GM19025 (cell line): ENCODE results near the gene CNGA3.

Source experiments
- ATAC-seq: cut with Tn5 transposase; IDR thresholded peaks from one replicate; pipeline ENCODE4 v1.9.1; 2021; ENCODE audit warnings: mild to moderate bottlenecking, low read depth, moderate library complexity; ENCODE audit not compliant: unreplicated experiment

The CNGA3 gene

DNA sequence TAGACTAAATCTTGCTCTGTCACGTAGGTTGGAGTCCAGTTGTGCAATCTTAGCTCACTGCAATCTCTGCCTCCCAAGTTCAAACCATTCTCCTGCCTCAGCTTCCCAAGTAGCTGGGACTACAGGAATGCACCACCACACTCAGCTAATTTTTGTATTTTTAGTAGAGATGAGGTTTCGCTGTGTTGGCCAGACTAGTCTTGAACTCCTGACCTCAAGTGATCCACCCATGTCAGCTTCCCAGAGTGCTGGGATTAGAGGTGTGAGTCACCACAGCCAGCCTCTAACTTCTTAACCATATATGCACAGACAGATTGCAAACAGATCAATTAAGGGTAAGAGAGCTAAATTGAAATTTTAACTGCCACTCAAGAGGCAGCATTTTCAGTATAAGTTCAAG, 22.1 kb upstream of the CNGA3 start:
- no peak for ATAC-seq

DNA sequence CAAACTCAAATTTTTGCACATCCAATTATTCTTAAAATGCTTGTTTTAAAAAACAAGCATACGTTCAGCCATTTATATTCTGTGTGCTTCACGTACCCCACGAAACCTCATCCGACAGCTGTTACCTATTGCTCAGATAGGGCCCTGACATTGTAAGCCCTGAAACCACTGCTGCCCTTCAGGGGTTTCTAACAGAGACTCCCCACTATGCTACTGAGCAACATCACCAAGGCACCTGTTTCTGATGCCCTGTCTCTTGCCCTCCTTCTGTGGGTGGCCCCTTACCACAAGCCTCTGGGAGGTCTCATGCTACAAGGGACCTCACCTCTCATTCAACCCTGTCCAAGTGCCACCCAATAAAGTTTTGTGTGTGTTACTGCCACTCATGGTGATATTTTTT, 18.5 kb upstream of the CNGA3 start:
- no peak for ATAC-seq

DNA sequence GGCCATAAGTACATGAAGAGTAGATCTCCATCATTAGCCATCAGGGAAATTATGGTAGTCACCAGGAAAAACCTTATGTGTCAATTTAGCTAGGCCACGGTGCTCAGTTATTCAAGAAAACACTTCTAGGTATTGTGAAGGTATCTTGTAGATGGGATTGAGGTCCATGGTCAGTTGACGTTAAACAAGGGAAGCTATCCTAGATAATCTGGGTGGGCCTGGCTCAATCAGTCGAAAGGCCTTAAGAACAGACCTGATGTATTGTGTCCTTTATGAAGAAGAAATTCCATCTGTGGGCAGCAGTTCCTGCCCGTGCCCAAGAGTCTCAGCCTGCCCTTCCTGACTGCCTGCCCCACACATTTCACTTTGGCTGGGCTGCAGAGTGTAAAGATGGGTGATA, 16.7 kb upstream of the CNGA3 start:
- ATAC-seq: no peak

DNA sequence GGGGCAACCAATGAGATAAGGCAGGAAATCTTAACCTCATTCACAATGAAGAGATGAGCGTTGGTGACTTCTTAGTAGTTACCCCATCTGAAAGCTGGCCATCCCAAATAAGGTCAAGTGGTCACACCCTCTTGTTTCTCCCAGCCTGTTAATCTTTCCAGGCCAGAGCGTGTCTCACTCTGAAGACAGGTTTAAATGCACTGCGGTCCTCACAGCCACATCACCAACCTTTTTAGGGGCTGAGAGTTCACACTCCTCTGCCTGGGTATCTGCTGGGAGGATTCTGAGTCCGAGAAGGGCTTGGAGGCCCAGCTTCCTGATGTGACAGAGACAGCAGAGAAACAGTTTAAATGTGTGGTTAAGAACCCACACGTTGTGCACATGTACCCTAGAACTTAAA, 13.3 kb upstream of the CNGA3 start:
- ATAC-seq: no peak

DNA sequence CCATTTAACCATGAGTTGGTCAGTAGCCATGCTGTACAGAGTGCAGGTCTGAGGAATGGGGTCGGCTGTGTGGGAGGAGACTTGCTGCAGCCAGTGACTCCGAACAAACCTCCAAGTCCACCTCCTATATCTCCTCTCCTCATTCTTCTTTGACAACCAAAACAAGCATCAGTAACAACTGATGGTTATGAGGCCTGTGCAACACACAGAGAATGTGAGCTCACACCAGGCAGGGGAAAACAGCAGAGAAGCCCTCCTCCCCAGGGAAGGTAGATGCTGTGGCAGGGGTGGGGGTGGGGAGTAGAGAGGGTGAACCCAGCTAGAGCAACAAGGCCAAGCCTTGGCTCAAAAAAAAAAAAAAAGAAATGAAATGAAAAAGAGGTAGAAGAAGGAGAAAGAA, 12.3 kb upstream of the CNGA3 start:
- ATAC-seq: no peak

DNA sequence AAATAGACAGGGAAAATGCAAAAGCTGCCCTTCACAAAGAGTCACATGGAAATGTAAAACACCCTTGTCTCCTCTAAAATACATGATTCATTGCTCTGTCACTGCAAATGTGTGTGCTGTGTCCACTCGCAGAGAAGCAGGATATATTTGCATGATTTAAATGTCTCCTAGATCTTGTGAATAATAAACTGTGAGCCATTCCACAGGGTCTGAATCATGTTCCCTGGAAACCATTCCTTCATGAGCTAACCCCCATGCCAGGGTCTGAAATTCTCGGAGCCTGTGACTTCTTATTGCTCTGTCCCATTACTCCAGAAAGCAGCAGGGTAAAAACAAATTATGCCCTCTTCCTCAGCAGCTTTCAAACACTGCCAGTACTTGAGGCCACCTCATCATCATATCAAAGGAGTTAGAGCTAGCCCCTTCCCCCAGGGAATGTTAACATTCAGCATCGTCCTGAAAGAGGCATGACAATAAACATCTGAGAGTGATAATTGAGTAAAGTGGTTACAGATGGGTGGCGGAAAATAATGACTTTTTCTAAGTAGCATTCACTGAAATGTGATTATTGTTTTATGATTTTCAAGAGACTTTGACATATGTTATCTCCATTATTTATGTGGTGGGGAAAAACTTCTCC, 11.7 kb upstream of the CNGA3 start:
- ATAC-seq: no peak

DNA sequence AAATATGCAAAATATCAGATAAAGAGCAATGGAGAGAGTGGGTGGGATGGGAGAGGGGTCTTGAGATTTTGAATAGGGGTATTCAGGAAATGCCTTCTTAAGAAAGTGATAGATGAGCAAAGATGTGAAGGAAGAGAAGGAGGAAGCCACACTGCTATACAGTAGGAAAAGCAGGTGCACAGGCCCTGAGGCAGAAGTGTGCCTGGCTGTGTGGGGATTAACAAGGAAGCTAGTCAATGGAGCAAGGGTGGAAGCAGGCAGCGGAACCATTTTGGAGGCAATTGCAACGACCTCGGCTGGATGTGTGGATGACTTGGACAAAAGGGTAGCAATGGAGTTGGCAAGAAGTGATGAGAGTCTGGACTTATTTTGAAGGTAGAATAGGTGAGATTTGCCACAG, 11.0 kb upstream of the CNGA3 start:
- ATAC-seq: no peak

DNA sequence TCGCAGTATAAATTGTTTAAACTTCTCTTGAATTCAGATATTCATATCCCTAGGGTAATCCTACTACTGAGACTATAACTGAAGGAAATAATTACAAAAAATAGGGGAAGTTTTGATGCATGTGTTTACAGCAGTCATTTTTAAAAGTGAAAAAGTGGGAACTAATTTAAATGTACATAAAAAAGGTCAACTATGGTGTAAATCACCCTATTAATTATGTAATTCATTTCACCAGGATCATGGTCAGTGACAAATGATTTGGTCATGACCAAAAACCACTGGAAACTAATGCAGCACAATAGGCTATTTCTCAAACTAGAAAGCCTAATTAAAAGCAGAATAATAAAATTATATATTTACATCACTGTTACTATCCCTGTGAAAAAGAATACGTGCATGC, 5.0 kb upstream of the CNGA3 start:
- ATAC-seq: no peak

DNA sequence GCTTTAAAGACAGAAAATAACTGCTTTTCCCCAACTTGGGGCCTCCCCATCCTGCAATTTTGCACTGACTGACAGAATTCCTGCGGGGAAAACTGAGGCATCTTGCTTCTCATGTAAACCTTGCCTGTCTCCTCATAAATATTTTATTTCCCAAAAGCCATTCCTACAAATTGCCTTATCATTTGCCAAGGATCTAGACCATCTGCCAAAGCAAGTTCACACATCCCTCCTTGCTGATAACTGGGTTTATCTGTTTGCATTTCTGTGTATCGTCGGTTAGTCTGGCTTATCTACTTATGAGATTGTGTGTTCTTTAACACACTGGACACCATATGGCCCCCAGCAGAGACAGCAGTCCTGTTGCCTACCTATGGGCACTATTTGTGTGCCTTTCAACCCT, 3.0 kb upstream of the CNGA3 start:
- no peak for ATAC-seq

DNA sequence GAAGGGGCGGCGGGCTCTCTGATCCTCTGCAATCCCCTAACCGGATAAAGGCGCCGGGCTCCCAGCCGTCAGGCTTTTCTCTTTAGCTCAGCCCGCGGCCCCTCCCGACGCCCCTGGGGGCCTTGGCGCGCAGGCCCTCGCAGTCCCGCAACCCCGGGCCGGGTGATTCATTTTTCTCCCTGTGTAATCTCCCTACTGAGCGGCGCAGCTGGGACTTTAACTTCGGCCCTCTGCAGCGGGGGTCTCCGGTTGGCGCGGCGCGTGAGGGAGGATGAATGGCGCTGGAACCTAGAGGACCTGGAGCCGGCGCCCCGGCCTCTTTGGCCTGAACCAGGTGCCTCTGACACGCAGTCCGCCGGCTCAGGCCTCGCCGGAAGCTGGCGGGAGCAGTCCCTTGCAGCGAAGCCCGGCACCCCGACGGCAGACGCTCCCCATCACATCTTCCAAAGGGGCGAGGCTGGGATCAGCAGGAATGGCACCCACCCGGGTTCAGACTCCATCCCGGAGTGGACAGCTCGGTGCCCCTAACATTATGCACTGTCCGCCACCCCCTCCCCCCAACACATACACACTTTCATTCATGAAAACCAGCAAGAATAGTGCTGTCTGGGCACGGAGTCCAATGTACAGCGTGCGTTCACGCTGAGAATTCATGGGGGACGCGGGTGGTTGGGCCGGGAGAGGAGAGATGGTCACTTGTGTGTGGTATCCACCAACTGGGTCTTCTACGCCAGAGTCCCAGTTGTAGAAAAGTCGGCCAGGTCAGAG, 1.2 kb downstream of the CNGA3 start:
- ATAC-seq: no peak

DNA sequence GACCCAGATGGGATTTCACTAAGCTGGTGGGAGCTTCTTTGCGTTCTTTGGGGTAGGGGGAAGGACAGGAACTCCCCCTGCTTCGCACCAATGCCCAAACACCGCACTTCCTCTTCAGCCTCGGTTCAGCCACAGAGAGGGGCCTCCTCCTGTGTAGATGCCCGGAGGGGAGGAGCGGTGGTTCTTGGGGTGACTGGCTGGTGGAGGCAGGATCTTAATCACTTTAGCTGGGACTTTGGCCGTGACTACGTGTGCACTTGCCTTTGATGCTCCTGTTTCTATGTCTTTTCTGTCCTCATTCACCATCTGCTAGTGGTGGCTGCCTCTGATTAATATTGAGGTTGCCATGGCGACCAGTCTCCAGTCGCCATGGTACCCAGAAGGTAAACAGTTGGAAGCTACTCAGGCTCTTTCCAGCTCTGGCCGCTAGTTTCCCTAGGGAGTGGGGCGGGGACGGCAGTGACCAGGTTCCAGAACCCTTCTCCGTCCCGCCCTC, 1.9 kb downstream of the CNGA3 start:
- ATAC-seq: no peak

DNA sequence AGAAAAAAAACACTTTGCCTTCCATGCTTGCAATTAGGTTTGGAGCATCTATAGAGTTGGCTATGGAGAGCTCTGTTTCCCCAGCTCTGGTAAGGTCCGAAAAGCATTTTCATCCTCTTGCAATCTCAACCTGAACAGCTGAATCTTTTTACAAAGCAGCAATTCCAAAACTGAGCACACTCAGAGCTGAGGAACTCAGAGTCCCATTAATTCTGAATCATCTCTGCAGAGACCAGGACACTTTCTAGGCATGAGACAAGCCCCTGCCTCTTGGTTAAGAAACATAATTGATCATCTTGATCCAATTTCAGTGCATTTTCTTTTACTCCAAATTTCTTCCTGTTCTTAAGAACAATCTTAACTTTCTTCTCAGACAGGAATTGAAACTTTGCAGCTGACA, 4.2 kb downstream of the CNGA3 start:
- no peak for ATAC-seq

DNA sequence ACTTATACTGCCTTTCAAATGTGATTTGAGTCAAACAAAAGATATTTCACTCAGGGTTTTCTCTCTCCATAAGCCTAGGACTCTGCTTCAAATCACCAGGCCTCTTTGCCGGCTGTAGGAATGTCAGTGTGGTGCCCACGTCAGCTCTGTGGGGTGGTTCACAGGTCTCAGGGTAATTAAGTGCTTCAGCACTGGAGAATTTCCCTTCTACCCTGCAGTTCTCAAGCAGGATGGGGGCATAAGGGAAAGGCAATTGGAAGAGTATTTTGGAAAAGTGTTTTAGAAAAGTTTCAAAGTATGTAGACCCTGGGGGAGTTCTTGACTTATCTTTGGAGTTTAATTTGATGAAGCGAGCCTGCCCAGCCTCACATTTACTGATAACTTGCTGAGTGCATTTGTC, 9.6 kb downstream of the CNGA3 start:
- no peak for ATAC-seq

DNA sequence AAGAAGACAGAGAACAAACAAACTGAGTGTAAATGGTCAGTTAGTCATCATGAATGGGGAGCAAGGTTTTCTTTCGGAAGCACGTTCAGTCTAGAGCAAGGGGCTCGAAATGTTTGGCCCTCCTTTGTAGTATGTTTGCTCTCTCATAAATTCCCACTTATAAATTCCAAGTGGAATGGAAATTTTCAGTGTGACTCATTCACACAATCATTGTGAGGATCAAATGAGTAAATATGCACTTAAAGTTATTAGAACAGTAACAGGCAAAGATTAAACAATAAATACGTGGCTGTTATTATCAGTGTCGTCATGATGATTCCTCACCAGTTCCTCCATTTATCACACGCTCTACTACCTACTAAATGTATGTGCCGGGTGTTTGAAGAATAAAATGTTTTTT, 10.5 kb downstream of the CNGA3 start:
- ATAC-seq: no peak

DNA sequence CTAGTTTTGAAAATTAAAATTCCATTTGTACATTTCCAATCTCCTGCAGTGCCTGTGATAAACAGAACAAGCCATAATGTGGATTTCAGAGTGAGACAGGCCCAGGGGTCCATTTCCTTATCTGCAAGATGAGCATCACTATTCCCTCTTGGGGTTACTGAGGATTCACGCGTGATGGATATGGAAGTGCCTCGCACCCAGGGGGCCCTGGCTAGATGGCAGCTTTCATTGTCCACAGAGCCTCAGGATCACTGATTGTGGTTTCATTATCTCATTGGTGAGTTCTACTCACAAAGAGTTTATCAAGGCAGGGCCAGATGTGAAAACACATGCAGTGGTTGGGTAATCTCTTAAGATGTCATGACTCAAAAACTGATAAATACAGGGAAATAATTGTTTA, 11.6 kb downstream of the CNGA3 start:
- no peak for ATAC-seq

DNA sequence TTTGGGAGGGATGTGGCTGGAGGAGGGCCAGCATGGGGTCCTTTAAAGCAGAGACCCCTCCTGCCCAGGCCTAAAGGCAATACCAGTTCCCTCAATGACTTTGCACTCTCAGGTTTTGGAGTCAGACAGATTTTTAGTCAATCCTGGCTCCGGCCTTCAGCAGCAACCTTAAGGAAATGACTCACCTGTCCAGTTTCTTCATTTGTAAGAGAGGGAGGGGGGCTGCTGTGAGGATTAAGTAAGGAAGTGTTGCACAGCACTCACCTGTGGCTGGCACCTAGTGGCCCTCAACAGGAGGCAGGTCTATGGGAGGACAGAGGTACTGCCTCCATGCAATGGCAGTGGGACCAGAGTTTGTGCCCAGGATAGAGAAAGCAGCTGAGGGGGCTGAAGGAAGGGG, 13.7 kb downstream of the CNGA3 start:
- ATAC-seq: no peak

DNA sequence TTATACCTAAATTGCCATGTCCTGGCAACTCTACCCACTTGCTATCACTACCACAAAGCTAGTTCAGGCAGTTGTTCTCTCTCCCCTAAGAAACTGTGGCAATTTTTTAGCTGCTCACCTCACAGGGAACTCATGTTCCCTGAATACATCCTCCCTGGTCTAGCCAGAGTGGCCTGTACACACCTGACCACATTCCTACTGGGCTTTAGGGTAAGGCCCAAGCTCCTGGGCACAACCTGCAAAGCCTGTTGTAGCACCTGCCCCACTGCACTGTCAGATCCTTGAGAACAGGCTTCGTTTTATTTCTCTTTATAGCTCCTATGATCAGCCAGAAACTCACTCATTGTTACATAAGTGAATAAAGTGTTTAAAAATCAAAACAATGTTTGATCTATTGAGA, 21.5 kb downstream of the CNGA3 start:
- no peak for ATAC-seq

DNA sequence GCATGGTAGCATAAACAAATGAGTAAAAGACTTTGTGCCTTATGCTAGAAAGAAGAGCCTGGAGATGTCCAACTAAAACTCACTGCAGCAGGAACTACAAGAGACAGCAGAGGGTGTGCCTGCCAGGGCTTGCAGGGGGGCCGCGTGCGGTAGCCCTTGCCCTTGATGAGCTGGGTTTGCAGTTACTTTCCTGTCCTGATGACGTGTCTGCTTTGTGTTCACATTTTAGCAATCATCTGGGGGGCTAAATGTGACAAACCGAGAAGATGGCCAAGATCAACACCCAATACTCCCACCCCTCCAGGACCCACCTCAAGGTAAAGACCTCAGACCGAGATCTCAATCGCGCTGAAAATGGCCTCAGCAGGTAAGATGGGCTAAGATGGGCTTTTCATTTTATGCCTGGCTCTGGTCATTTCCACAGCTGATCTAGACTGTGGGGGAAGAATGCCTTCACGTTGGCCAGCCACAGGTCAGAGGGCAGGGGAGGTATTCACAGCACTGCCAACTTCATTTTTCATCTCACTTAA, 23.5 kb downstream of the CNGA3 start:
- ATAC-seq: no peak

DNA sequence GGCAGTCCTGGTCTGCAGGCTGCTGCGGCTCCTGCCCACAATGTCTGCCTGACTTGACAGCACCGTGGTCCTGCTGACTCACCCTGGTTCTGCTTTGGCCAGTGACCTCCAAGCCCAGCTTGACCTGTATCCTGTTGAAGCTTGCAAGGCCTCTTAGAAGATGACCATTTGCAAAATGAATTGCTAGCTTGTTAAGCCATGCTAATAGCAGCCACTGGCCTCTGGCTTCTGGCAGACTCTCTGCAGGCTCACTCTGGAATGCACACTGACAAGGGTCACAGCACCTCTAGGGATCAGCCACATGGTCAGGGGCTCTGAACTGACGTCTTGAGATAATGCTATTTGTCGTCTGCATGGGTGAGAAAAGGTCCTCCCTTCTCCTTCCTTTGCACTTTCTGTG, 25.9 kb downstream of the CNGA3 start:
- no peak for ATAC-seq

DNA sequence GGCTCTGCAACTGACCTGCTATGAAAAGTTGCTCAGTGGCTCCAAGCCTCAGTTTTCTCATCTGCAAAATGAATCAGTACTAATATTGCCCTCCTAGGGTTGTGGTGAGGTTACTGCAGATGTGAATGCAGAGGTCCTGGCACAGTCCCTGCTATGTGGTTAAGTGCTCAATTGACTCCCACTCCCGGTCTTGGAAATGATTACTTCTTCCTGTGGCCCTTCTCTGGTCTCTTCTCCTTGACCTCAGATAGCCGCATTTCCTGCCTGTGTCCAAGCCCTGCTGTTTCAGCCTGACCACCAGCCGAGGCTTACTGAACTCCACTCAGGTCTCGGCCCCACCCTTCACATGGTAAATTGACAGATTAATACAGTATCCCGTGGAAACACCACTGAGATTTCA, 26.3 kb downstream of the CNGA3 start:
- no peak for ATAC-seq

DNA sequence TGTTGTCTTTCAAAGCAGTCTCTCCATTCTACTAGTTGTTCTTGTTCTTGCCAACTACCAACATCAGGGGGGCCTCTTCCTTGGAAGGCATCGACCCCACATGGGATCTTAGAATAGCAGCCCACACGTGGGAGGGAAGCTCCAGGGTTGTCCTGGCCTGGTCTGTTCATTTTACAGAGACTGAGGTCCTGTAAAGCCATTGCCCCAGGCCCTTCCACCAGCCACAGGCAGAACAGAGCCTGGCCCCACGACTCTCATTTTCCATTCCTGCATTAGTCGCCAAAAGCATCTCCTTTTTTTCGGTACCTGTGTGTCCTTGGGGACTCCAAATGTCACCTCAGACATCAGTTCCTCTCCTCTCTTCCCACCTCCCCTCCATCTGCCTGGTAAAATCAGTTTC, 28.0 kb downstream of the CNGA3 start:
- ATAC-seq: no peak

DNA sequence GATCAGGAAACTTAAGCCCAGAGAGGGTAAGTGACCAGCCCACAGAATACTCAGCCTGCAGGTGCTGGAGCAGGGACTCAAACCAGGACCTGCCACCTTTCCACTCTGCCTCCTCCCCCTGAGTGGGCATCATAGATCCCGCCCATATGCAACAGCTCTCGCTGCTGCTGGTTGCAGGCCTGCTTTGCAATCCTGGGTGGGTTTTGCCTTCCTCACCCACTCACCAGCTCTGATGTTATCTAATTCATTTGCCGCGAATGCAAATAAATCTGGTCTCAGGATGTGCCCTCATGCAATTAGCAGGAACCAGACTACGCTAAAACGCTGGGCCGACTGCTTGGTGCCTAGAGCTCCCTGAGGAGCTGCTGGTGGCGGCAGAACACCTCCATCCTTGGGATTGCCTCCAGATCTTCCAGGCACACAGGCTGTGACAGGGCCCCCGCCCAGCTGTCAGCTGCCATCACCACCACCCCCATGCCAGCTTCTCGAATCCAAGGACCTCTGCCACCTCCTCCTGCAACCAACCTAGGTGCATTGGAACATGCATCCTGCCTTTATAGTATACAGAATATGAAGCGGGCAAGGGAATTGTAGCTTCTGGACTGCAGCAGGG, 28.8 kb downstream of the CNGA3 start:
- no peak for ATAC-seq
